HG02610 (cell line): Measurements from ENCODE around the gene FUT2.
"Not testable (repeated sequence)": the region's sequence is repeated elsewhere in the genome, so short reads cannot be mapped to it uniquely, and the experiment has no call there.

Source experiments
- ATAC-seq: cut with Tn5 transposase; IDR thresholded peaks from one replicate; pipeline ENCODE4 v1.9.1; 2021; ENCODE audit warnings: mild to moderate bottlenecking, moderate library complexity; ENCODE audit not compliant: unreplicated experiment

FUT2 gene

DNA sequence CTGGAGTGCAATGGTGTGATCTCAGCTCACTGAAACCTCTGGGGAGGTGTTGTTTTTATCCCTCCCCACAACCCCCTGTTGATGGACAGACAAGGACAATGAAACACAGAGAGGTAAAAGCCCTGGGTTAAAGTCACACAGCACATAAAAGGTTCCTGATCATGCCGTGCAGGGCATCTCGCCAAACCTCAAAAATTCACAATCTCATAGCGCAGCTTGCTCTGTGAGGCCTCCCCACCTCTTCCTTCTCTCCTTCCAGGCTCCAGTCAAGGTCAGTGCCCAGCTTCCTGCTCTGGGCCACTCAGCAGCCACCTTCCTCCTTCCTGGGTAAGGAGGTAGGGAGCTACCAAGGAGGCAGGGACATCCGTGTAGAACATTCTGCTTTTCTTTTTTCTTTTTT, 2.3 kb downstream of the FUT2 start:
- no peak for ATAC-seq

DNA sequence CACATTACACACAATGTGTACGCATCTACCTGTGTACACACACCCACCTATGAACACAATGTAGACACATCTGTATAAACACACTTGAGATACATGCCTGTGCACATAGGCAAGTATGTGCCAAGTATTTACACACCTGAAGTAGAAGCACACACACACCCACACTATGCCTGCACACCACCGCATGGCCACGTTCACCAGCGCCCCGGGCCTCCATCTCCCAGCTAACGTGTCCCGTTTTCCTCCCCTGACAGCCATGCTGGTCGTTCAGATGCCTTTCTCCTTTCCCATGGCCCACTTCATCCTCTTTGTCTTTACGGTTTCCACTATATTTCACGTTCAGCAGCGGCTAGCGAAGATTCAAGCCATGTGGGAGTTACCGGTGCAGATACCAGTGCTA, 6.9 kb downstream of the FUT2 start:
- no peak for ATAC-seq

DNA sequence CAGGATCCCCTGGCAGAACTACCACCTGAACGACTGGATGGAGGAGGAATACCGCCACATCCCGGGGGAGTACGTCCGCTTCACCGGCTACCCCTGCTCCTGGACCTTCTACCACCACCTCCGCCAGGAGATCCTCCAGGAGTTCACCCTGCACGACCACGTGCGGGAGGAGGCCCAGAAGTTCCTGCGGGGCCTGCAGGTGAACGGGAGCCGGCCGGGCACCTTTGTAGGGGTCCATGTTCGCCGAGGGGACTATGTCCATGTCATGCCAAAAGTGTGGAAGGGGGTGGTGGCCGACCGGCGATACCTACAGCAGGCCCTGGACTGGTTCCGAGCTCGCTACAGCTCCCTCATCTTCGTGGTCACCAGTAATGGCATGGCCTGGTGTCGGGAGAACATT, 7.5 kb downstream of the FUT2 start:
- no peak for ATAC-seq

DNA sequence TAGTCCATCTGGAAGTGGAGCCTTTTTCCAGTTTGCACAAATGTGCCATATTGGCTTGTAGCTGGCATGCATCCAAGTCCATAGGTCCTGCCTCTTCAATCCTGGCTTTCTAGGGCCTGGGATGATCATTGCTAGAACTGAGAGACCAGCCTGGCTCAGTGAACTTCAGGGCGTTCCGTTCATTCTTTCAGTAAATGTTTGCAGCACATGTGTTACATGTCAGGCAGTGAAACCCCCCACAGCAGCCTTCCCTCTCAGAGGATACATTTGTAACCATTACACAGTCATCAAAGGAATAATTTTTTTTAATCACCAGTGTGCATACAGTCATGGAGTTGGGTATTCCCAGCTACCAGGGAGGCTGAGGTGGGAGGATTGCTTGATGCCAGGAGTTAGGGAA, 9.7 kb downstream of the FUT2 start:
- no peak for ATAC-seq

DNA sequence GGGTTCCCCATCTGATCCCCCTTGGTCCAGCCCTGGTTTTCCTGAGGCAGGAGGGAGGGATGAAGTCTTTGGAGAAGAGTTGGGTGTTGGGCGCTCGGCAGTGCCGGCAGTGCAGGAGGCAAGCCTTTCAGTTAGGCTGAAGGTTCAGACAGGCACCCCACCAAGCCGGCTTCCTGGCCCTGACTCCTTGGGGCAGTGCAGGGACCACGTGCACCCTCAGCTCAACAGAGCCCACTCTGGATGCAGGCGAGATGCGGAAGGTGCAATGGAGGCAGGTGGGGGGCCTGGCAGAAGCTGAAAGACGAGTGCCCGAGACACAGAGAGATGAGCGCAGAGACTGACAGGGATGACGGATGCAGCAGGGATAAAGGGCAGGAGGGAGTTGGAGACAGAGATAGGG, 12.7 kb downstream of the FUT2 start:
- no peak for ATAC-seq

DNA sequence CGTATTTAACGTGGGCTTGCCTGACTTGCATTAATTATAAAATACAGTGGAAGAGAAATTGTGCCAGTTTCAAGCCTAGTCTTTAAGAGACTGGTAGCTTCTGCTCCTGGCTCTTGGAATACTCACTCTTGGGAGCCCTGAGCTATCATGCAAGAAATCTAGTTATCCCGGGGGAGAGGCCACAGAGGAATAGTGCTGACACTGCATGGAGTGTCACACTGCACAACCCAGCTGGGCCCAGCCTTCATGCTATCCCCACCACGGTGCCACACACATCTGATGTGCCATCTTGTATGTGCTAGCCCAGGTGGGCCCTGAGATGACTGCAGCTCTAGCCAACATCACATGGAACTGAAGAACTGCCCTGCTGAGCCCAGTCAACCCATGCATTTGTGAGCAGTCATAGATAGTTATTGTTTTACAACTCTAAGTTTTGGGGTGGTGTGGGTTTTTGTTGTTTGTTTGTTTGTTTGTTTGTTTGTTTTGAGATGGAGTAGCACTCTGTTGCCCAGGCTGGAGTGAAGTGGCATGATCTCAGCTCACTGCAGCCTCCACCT, 15.4 kb downstream of the FUT2 start:
- ATAC-seq: no peak

DNA sequence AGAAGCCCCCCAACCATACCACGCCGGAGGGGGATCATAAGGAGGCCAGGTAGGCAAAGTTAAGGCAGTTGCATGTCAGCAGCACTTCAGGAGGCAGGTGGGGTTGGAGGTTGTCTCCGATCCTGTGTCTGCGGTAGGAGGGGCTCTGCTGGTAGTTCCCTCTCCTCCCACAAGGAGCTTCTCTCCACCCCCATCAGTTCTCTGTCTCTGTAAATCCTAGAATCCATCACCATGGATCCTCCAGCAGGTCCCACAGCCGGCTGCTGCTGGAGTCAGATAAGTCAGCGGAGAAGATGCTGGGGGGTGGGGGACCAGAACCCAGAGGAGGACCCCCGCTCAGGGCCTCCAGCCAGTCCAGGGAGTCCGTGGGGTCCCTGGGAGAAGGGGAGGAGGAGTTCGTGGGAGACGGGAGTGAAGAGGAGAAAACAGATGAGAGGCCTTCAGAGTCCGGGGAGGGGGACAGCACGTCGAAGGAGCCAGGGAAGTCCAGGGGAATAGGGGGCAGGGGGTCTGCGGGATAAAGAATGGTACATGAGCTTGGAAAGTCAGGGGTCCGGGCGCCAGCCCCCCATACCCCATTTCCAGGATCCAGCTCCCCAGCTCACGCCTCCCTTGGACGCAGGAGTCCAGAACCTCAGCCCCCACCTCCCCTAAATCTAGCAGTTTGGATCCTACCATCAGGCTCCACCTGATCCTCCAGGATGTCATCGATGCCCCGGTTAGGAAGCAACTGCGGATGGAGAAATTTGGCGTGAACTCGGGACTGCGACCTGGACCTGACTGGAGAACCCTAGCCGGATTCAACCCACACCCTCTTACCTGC, 17.5 kb downstream of the FUT2 start:
- no peak for ATAC-seq

DNA sequence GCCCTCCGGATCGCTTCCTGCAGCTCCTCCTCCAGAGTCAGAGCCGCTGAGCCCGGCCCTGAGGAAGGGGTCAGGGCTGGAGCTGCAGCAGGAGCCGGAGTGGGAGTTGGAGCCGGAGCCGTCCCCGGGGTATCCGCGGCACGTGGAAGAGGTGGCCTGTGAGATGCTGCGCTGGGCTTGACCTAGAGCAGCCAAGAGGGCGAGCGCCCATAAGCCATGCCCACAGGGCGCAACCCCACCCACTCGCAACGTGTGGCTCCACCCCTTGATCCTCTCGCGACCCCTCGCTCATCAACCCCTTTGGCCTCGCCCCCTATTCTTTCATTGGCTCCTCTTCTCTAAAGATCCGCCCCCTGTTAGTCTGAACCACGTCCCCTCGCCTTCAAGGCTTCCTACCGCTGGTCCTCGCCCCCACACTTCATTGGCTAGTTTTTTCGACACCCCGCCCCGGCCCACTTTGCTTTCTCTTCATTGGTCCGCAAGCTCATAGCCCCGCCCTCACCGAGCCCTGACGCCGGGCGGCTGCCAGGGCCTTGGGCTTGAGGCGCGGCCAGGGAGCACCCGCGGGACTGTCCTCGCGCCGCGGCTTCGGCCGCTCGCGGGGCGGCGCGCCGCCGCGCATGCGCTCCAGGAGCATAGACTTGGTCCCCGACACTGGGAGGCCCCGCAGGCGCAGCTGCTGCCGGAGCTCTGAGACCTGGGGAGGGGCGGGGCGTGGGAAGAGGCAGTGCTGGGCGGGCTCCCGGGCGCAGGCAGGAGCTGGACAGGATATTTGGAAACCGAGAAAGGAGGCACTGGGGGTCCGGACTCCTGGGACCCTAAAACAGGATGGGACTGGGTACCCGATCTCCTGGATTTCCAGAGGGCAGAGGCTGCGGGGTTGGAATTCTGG, 18.3 kb downstream of the FUT2 start:
- peak; percentile 90 for ATAC-seq

DNA sequence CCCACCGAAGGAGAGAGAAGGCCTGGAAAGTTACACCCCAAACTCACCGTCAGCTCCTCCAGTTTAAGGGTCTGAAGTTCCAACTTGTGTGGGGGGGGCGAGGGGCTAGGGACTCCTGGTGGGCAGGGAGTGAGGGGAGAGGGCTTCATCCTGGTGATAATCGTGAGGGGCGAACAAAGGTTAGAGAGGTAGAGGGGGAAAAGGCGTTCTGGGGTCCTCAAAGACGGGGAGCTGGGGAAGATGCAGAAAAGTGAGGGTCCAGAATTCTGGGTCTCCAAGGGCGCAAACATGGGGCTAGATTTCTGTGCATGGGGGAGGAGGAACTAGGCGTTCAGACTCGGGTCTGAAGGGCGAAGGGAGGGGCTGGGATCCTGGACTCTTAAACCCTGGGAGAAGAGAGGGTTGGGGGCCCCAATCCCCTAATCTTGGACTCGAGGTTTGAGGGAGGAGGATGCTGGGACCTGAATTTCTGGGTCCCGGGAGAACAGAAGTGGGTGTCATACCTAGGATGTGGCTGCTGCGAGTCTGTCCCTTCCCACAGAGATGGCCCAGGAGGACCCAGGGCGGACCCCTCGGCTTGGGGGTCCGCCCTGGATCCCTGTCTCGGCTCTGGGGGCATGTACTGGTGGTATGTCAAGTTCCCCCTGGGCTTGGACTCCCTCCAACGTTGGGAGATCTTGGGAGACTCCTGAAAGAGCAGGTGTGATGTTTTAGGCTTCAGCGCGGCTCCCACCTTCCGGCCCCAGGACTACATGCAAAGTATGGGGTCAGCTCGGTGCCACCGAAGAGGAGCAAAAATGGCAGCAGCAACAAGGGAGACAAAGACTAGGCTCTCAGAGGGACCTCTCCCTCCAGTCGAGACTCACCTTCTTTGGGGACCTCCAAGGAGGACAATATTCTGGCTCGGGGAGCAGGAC, 19.2 kb downstream of the FUT2 start:
- no peak for ATAC-seq

DNA sequence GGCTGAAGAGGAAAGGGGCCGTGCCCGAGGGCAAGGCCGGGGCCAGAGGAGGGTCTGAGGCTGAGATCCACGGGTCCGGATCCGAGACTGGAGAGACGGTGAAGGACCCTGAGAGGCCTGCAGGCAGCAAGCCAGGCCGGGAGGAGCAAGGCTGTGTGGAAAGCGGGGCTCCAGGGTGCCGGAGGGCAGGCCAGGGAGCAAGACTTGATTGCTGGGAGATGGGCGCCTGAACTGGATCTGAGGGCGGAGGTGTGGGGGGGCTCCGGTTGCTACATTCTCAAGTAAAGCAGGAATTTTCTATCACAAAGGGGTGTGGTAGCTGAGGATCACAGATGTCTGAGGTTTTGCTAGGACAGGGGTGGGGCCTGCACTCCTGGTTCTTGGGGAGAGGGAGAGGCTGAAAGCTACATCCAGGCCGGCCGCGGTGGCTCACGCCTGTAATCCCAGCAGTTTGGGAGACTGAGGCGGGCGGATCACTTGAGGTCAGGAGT, 20.0 kb downstream of the FUT2 start:
- no peak for ATAC-seq

- no peak for ATAC-seq
Measured at GRCh38 chr19:48716562-48717291, 21.0 kb downstream of the FUT2 start.

DNA sequence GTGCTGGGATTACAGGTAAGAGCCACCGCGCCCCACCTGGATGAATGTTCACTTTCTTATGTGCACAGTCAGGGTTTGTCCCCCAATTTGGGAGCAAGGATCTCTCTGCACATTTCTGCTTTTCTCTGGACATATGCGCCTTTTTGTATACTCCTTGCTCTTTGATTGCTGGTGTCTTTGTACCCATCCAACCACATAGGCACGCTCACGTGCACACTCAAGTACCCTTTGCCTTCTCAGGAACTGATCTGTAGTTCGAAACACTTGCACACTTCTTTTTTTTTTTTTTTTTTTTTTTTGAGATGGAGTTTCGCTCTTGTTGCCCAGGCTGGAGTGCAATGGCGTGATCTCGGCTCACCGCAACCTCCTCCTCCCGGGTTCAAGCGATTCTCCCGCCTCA, 22.3 kb downstream of the FUT2 start:
- not testable (repeated sequence) for ATAC-seq

- no peak for ATAC-seq
Measured at GRCh38 chr19:48718711-48719231, 23.0 kb downstream of the FUT2 start.

DNA sequence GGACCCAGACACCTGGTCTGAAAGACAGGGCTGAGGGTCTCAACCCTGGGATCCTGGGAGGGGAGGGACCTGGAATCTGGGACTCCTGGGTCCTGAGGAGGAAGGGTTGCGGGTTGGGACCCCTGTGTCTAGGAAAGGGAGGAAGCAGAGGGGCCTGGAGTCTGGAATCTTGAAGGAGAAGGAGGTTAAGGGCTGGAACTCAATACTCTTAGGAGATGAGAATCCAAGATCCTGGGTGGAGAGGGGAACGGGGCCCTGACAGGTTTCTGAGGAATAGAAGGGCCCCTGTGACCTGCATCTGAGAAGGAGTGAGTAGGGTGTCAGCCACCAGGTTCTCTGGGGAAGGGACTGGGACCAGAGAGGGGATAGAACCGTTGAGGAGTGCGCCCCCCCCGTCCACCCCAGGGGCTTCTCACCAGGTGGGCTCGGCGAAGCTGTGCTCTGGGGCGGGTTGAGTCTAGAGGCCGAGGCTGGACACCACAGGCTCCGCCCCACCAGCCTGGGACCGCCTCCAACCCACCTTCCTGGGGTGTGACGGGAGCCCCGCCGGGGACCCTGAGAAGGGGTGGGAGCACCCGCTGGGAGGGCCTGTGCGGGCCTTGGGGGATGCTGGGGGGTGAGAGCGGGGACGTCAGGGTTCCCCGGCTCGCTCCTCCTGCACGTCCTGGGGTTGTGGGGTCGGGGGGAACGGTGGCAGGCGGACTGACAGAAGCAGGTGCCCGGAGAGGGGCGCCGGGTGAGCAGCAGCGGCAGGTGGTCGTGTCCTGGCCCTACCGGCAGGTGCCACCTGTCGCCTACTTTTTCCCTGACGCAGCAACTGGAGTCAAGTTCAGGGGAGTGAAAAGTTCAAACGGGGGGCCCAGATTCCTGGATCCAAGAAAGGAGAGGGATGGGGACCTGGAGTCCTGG, 23.7 kb downstream of the FUT2 start, which contains the start of gene MAMSTR:
TSS of gene MAMSTR (minus strand) at position 463 of the 909 bp plus-strand sequence. CDS start 694 bp downstream, outside the sequence.
- ATAC-seq: no peak

DNA sequence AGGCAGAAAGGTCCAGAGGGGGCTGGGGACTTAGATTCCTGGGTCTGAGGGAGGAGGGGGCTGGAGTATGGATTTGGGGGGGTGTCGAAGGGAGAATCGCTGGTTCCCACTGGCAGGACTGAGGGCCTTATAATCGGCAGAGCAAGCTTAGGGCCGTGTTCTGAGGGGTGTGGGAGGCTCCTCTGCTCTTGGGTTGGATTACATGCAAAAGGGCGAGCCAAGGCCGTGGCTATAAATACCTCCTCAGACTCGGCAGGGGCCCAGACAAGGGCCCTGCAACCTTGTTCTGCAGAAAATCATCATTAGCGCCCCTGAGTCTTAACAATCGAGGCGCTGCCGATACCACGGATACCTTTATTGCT, 24.5 kb downstream of the FUT2 start:
- ATAC-seq: peak; percentile 9

- peak; percentile 76 for ATAC-seq
Measured at GRCh38 chr19:48720613-48721296, 25.0 kb downstream of the FUT2 start.

DNA sequence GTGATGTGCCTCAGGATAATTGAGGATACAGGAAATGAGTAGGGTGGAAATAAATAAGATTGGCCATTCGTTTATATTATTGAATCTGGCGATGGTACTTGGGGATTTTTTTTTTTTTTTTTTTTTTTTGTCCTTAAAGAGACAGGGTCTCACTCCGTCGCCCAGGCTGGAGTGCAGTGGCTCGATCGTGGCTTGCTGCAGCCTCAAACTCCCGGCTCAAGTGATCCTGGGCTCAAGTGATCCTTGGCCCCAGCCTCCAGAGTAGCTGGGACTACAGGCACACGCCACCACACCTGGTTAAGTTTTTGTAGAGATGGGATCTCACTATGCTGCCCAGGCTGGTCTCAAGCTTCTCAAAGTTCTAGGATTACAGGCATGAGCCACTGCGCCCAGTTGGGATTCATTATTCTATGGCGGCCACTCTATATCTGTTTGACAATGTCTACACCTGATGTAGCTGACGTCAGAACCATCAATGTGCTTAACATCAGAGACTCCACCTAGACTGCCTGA, 26.5 kb downstream of the FUT2 start:
- no peak for ATAC-seq
